AG10803 (cell line): ENCODE results near the gene PPP1R1C.
A peak's percentile ranks its signal among the peaks of the same experiment; 100 is the strongest.

Experiments used
- DNase-seq: peaks from one replicate; pipeline ENCODE4 v3.0.0; 2010; ENCODE audit warnings: low read depth
- H3K4me3 ChIP-seq: 2 replicates; pipeline ENCODE4 v1.5.1; 2011; ENCODE audit warnings: mild to moderate bottlenecking, low read length, control low read depth
- TF ChIP-seq, protein P1 (sequence below): conservative IDR thresholded peaks from 2 replicates; pipeline ENCODE4 v1.5.1; 2011; ENCODE audit warnings: mild to moderate bottlenecking, low read length, control low read depth, inconsistent platforms

Gene PPP1R1C

DNA sequence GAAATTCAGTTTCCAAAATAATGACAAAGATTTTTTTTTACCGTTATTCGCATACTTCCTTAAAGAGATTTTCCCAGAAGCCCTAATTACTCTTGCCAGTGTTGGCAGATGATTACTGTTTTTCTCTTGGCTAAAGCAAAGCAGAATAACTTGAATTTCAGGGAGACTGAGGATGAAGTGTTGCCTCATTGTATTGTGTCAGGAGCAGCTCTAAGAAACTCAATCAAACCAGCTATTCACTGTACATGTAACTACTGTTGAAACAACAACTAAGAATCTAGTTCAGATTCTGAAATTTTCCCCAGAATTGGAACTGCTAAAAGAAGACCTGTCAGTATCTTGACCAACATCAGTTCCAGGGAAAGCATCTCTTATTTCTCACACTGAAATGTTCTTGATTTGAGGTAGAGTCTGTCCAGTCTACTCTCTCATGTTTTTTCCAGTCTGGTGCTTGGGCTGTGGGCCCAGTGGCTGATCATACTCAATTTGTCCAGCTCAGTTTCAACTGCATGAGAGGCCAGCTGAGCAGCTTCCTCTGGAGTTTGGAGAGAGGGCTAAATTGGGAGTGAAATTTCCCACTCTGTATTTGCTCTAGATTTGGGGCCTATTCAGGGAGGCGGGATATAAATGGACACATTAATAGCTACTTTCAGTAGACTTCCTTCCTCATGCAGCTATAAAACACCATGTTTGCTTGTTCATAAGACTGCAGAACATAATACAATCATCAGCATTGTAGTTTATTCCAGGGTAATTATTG, 78.5 kb downstream of the PPP1R1C start:
- TF ChIP-seq, protein P1, sequence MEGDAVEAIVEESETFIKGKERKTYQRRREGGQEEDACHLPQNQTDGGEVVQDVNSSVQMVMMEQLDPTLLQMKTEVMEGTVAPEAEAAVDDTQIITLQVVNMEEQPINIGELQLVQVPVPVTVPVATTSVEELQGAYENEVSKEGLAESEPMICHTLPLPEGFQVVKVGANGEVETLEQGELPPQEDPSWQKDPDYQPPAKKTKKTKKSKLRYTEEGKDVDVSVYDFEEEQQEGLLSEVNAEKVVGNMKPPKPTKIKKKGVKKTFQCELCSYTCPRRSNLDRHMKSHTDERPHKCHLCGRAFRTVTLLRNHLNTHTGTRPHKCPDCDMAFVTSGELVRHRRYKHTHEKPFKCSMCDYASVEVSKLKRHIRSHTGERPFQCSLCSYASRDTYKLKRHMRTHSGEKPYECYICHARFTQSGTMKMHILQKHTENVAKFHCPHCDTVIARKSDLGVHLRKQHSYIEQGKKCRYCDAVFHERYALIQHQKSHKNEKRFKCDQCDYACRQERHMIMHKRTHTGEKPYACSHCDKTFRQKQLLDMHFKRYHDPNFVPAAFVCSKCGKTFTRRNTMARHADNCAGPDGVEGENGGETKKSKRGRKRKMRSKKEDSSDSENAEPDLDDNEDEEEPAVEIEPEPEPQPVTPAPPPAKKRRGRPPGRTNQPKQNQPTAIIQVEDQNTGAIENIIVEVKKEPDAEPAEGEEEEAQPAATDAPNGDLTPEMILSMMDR: no peak
- no peak for DNase-seq
- H3K4me3 ChIP-seq: no peak overlapping the region

DNA sequence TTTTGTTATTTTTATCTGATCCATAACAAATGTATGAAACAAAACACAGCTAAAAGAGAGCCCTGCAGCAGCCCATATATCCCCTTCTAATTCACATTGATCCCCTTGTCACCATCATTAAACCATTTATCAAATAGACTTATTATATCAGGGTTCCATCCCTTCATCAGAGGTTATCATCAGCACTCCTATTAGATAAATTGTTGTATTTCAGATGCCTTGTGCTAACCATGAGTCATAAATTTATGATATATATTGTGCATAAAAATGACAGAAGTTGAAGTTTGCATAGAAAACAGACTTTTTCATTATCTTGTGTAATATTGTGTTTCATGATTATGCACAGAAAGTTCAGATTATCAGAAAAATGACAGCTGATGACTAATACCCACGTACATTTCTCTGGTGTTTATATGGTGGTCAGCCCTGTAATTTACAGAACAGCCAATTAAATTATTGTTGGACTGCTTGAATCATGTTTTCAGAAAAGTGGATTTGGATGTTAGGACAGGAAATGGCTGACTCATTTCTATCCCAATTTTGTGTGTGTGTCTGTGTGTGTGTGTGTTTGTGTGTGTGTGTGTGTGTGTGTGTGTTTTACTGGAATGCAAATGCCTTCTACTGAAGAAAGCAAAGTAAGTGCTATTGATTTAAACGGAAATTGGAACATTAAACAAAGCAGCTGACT, 80.9 kb downstream of the PPP1R1C start:
- TF ChIP-seq, protein P1: no peak
- DNase-seq: peak; percentile 80
- H3K4me3 ChIP-seq: no peak overlapping the region

DNA sequence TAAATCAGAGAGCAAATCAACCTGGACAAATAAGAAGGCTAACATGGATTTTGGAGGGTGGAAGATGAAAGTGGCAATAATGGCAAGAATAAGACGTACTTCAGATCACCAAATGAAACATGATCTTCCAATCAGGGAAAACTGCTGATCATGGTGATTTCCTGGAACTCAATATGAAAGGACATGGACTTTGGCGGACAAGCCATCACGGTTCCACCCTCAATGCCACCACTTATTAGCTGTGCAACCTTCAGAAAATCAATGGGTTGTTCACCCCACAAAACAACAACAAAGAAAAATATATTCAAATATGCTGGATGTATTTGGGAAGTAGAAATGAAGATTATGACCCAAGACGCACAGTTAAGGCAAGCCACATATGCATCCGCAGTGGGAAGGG, 81.7 kb downstream of the PPP1R1C start:
- no peak for DNase-seq
- TF ChIP-seq, protein P1: no peak
- no peak overlapping the region for H3K4me3 ChIP-seq

DNA sequence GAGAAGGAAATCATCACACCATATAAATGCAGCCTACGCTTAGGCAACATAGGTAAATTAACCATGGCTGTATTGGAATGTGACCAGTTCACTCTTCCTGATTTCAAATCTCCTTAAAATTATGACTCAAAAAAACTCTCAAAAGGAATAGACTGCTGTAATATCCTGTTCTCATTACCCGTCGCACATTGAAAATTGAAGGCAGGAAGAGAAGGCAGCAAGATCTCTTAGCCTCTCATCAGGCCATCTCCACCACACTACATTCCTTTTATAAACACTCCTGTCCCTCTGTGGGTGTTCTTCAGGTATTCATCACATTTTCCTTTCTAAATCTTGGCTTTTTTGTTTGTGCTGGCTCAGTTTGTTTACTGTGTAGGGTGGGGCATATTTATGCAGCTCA, 83.2 kb downstream of the PPP1R1C start:
- TF ChIP-seq, protein P1: no peak
- no peak overlapping the region for H3K4me3 ChIP-seq
- no peak for DNase-seq

DNA sequence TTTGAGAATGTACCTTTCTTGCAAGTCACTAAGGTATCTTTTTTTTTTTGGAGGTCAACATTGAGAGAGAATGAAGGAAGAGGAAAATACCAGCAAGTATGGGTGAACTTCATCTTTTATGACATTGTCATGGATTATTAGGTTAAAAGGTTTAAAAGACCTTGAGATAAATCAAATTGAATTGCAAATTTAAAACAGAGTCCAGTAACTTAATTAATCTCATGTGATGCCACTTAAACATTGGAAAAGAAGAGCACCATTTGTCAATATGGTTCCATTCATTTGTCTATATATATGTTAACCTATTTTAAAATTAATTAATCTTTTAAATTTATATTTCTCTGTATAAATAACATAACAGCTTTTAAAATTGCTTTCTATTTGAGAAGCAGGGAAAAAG, 83.8 kb downstream of the PPP1R1C start:
- no peak for DNase-seq
- TF ChIP-seq, protein P1: no peak
- H3K4me3 ChIP-seq: no peak overlapping the region

DNA sequence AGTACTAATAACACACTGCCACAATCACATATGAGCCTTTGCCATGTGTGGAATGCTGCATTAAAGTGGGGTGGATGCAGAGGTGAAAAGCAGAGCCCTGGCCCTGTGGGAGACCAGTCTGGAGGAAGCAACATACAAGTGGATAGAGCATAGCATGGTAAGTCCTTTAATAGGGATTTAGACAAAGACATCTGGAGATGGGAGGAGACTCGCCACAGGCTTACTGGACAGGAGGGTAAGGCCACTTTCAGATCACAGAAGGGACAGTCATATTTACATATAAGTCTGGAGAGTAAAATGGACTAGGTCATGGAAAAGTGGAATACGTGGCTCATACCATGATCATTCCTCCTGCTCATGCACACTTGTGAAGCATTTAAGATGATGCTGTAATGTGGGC, 84.3 kb downstream of the PPP1R1C start:
- TF ChIP-seq, protein P1: no peak
- no peak for DNase-seq
- no peak overlapping the region for H3K4me3 ChIP-seq

DNA sequence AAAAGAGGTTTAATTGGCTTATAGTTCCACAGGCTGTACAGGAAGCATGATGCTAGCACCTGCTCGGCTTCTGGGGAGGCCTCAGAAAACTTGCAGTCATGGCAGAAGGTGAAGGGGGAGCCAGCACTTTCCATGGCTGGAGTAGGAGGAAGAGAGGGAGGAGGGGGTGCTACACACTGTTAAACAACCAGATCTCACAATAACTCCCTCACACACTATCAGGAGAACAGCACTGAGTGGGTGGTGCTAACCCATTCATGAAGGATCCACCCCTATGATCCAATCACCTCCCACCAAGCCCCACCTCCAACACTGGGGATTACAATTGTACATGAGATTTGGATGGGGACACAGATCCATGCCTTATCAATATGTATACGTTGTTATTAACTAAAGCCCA, 85.1 kb downstream of the PPP1R1C start:
- TF ChIP-seq, protein P1: no peak
- no peak for DNase-seq
- no peak overlapping the region for H3K4me3 ChIP-seq
